Measurements from ENCODE around the gene LRIT2. TPM values are rescaled to one million over a fixed set of nuclear protein-coding genes. Genes with fewer than 3 reads are reported as not detected.

The LRIT2 gene
- total and polyA plus RNA-seq, 2 experiments from 2014 or later, result not detected

DNA sequence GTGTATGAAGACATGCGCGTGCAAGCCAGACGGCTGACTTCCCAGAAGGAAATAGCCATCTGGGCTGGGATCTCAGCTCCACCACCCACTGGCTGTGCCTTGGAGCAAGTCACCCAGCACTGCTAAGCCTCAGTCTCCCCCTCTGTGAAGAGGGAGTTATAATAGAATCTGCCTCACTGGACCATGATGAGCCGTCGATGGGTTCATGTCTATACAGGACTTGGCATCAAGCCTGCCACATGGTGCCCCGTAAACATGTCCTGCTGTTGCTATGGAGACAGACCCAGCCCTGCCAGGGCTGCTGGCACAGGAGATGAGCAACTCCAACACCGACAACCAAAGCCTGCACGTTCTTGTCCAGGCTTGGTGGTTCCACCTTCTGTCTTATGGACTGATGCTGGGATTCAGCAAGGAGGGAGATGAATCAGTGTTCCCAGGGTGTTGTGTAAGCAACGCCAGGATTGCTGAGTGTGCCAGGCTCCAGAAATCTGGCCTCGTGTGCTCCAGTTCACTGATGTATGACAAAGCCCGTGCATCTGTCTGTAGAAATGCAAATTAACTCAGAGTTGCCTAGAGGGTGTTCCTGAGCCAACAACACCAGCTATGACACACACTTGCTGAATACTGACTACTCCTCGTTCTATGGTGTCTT, 46.2 kb downstream of the LRIT2 start:
- Histone ChIP-seq H3K9me3 (ENCODE audit: low read depth) (no peaks in the 10 kb centered on the region), H3K27me3 (replicated peaks; ENCODE audit: insufficient read depth) (no peaks in the 10 kb centered on the region), H3K9me2 (ENCODE audit: insufficient read depth) (no peaks in the 10 kb centered on the region), H3K36me3 (ENCODE audit: low read depth) (no peaks in the 10 kb centered on the region), H2AFZ (no peak overlapping the region), H3K9ac (no peak overlapping the region), H3K27ac (no peak overlapping the region), H3K4me3 (no peak overlapping the region), H4K20me1 (ENCODE audit: insufficient read depth) (no peaks in the 10 kb centered on the region), H3K4me2 (ENCODE audit: unreplicated experiment) (no peak overlapping the region), H3K79me2 (ENCODE audit: insufficient read depth) (no peaks in the 10 kb centered on the region), H3K4me1 (ENCODE audit: insufficient read depth) (no peaks in the 10 kb centered on the region), H3F3A (ENCODE audit: insufficient read depth) (no peaks in the 10 kb centered on the region)
- TF ChIP-seq EZH2phosphoT487 (IDR thresholded peaks at IDR 0.05; ENCODE audit: insufficient read depth, low read depth) (no peak), EZH2 (IDR thresholded peaks at IDR 0.05; ENCODE audit: insufficient read depth, poor library complexity, severe bottlenecking) (no peak)
- peak; percentile 92 for DNase-seq
- 24 to 25% methylated on average over 12 of the region's 12 CpGs for WGBS, 2 experiments (ENCODE audit: low coverage in 1 of 2, low lambda C conversion rate in 2 of 2, missing lambda C conversion rate in 2 of 2)
- in situ Hi-C loops (cut with MboI), result no loop called here

DNA sequence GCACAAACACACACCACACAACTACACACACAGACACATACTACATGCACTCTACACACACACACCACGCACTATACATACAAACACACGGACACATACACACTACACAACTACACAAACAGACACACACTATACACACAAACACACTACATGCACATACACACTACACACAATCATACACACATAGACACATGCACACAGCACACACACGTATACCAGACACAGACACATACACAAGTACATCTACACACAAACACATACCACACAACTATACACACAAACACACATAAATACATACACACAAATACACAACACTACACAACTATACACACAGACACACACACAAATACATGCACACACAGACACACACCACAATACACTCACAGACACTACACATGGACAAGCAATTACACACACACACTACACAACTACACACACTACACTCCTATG, 47.2 kb downstream of the LRIT2 start:
- H2AFZ ChIP-seq, result no peak overlapping the region
- DNase-seq, result no peak
- H3K27me3 ChIP-seq (replicated peaks; ENCODE audit: insufficient read depth), result no peaks in the 10 kb centered on the region
- H4K20me1 ChIP-seq (ENCODE audit: insufficient read depth), result no peaks in the 10 kb centered on the region
- H3K4me3 ChIP-seq, result no peak overlapping the region
- 67 to 83% methylated on average over 3 of the region's 3 CpGs for WGBS, 2 experiments (ENCODE audit: low coverage in 1 of 2, low lambda C conversion rate in 2 of 2, missing lambda C conversion rate in 2 of 2)
- H3K79me2 ChIP-seq (ENCODE audit: insufficient read depth), result no peaks in the 10 kb centered on the region
- in situ Hi-C loops (cut with MboI), result no loop called here
- no peaks in the 10 kb centered on the region for H3K9me2 ChIP-seq (ENCODE audit: insufficient read depth)
- no peaks in the 10 kb centered on the region for H3K4me1 ChIP-seq (ENCODE audit: insufficient read depth)
- no peak for TF ChIP-seq EZH2 (IDR thresholded peaks at IDR 0.05; ENCODE audit: insufficient read depth, poor library complexity, severe bottlenecking)
- TF ChIP-seq EZH2phosphoT487 (IDR thresholded peaks at IDR 0.05; ENCODE audit: insufficient read depth, low read depth), result no peak
- H3K9me3 ChIP-seq (ENCODE audit: low read depth), result no peaks in the 10 kb centered on the region
- no peaks in the 10 kb centered on the region for H3K36me3 ChIP-seq (ENCODE audit: low read depth)
- no peak overlapping the region for H3K9ac ChIP-seq
- no peaks in the 10 kb centered on the region for H3F3A ChIP-seq (ENCODE audit: insufficient read depth)
- no peak overlapping the region for H3K27ac ChIP-seq
- no peak overlapping the region for H3K4me2 ChIP-seq (ENCODE audit: unreplicated experiment)

DNA sequence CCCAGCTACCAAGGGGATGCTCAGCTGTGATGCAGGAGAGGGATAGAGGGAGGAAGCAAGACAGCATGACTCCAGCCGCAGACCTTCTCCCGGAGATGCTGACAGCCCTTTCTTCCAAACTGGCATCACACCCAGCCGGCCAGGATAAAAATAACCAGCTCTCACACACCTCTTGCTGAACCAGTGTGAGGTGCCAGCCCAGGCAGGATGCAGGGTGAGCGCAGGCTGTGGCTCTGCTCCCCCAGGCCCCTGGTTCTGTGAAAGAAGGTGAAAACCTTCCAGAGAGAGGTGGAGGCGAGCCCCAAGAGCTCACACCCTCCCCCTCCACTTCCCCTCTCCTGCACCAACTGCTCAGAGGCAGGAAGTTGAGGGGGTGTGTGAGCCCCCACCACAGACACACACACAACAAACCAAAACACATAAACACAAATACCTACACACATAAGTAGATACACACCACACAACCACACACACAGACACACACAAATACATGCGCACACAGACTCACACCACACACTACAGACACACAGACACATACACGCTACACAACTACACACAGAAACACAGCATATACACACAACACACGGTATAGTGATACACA, 47.7 kb downstream of the LRIT2 start:
- 62 to 67% methylated on average over 8 of the region's 8 CpGs for WGBS, 2 experiments (ENCODE audit: low coverage in 1 of 2, low lambda C conversion rate in 2 of 2, missing lambda C conversion rate in 2 of 2)
- in situ Hi-C loops (cut with MboI), result no loop called here
- Histone ChIP-seq H3K4me3 (no peak overlapping the region), H3K9ac (no peak overlapping the region), H3K36me3 (ENCODE audit: low read depth) (no peaks in the 10 kb centered on the region), H3F3A (ENCODE audit: insufficient read depth) (no peaks in the 10 kb centered on the region), H2AFZ (no peak overlapping the region), H3K9me2 (ENCODE audit: insufficient read depth) (no peaks in the 10 kb centered on the region), H3K79me2 (ENCODE audit: insufficient read depth) (no peaks in the 10 kb centered on the region), H3K4me2 (ENCODE audit: unreplicated experiment) (no peak overlapping the region), H4K20me1 (ENCODE audit: insufficient read depth) (no peaks in the 10 kb centered on the region), H3K27me3 (replicated peaks; ENCODE audit: insufficient read depth) (no peaks in the 10 kb centered on the region), H3K9me3 (ENCODE audit: low read depth) (no peaks in the 10 kb centered on the region), H3K4me1 (ENCODE audit: insufficient read depth) (no peaks in the 10 kb centered on the region), H3K27ac (no peak overlapping the region)
- no peak for DNase-seq
- TF ChIP-seq EZH2 (IDR thresholded peaks at IDR 0.05; ENCODE audit: insufficient read depth, poor library complexity, severe bottlenecking) (no peak), EZH2phosphoT487 (IDR thresholded peaks at IDR 0.05; ENCODE audit: insufficient read depth, low read depth) (no peak)

DNA sequence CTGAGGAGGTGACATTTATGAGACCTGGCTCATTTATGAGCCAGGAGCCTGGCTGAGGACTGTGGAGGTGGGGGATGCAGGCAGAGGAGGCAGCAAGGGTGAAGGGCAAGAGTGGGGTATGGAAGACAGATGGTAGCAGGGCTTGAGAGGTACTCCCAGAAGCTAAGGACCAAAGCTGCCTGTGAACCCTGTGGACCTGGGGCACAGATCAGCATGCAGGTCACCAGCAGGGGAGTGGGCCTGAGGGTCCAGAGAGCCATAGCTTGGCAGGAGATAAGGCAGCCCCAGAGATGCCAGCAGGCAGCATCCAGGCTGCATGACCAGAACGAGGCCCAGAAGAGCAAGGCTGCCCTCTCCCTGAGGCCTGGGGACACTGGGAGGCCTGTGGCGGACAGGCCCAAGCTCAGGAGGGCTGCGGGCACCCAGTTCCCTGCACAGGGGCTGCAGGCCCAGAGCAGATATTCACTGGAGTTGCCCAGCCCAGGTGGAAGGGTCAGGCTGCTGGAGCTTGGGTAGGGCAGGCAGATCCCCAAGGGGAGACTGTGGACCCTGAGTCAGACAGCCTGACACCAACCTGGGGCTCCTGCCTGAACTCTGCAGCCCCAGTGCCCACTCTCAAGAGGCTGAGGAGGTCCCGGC, 48.4 kb downstream of the LRIT2 start:
- H3F3A ChIP-seq (ENCODE audit: insufficient read depth), result no peaks in the 10 kb centered on the region
- H3K27me3 ChIP-seq (replicated peaks; ENCODE audit: insufficient read depth), result no peaks in the 10 kb centered on the region
- H3K9ac ChIP-seq, result no peak overlapping the region
- H3K4me3 ChIP-seq, result no peak overlapping the region
- 59 to 72% methylated on average over 4 of the region's 4 CpGs for WGBS, 2 experiments (ENCODE audit: low coverage in 1 of 2, low lambda C conversion rate in 2 of 2, missing lambda C conversion rate in 2 of 2)
- H3K27ac ChIP-seq, result no peak overlapping the region
- no peak overlapping the region for H3K4me2 ChIP-seq (ENCODE audit: unreplicated experiment)
- TF ChIP-seq EZH2 (IDR thresholded peaks at IDR 0.05; ENCODE audit: insufficient read depth, poor library complexity, severe bottlenecking), result no peak
- no peak for TF ChIP-seq EZH2phosphoT487 (IDR thresholded peaks at IDR 0.05; ENCODE audit: insufficient read depth, low read depth)
- no peak overlapping the region for H2AFZ ChIP-seq
- no peak for DNase-seq
- H3K9me2 ChIP-seq (ENCODE audit: insufficient read depth), result no peaks in the 10 kb centered on the region
- in situ Hi-C loops (cut with MboI), result no loop called here
- H3K36me3 ChIP-seq (ENCODE audit: low read depth), result no peaks in the 10 kb centered on the region
- no peaks in the 10 kb centered on the region for H3K79me2 ChIP-seq (ENCODE audit: insufficient read depth)
- H3K4me1 ChIP-seq (ENCODE audit: insufficient read depth), result no peaks in the 10 kb centered on the region
- H4K20me1 ChIP-seq (ENCODE audit: insufficient read depth), result no peaks in the 10 kb centered on the region
- H3K9me3 ChIP-seq (ENCODE audit: low read depth), result no peaks in the 10 kb centered on the region

Data from GM23248 (cell line).